OCI-LY1 (cell line): ENCODE results near the gene CD101.

ENCODE experiments used
- H2AFZ ChIP-seq: fragments of 200-600 bp; sonication (generic), shearing (Covaris generic); 2 replicates; pipeline ENCODE4 v1.6.0; 2014; ENCODE audit warnings: antibody characterized with exemption, mild to moderate bottlenecking, low read length
- H3F3A ChIP-seq: fragments of 200-600 bp; sonication (generic), shearing (Covaris generic); 2 replicates; pipeline ENCODE4 v1.6.0; 2014; ENCODE audit warnings: mild to moderate bottlenecking, antibody characterized with exemption, low read length, moderate library complexity; ENCODE audit not compliant: insufficient read depth
- H3K27ac ChIP-seq: fragments of 200-600 bp; sonication (generic); 2 replicates; pipeline ENCODE4 v1.5.1; 2014; ENCODE audit warnings: low read length, mixed run types, mild to moderate bottlenecking, low read depth; ENCODE audit not compliant: poor library complexity, severe bottlenecking
- H3K27me3 ChIP-seq: fragments of 200-600 bp; sonication (generic); 2 replicates; pipeline ENCODE4 v1.6.0; 2014; ENCODE audit warnings: antibody characterized with exemption, mild to moderate bottlenecking, low read length, moderate library complexity; ENCODE audit not compliant: insufficient read depth
- H3K36me3 ChIP-seq: fragments of 200-600 bp; sonication (generic); 2 replicates; pipeline ENCODE4 v1.6.1; 2014; ENCODE audit warnings: mild to moderate bottlenecking, antibody characterized with exemption, low read length, moderate library complexity, mixed read lengths; ENCODE audit not compliant: insufficient read depth
- H3K4me1 ChIP-seq: fragments of 200-600 bp; sonication (generic); 2 replicates; pipeline ENCODE4 v1.5.1; 2014; ENCODE audit warnings: mild to moderate bottlenecking, low read length, moderate library complexity; ENCODE audit not compliant: insufficient read depth, severe bottlenecking
- H3K4me2 ChIP-seq: fragments of 200-600 bp; sonication (generic), shearing (Covaris generic); 2 replicates; pipeline ENCODE4 v1.6.1; 2014; ENCODE audit warnings: low read length
- H3K4me3 ChIP-seq: fragments of 200-600 bp; sonication (generic); 2 replicates; pipeline ENCODE4 v1.5.1; 2014; ENCODE audit warnings: low read length, low read depth, mild to moderate bottlenecking, mixed read lengths; ENCODE audit not compliant: poor library complexity, severe bottlenecking
- H3K79me2 ChIP-seq: fragments of 200-600 bp; shearing (Covaris generic); 2 replicates; pipeline ENCODE4 v1.6.1; 2016; ENCODE audit warnings: mixed run types, low read length, mixed read lengths; ENCODE audit not compliant: insufficient read depth
- H3K9ac ChIP-seq: fragments of 200-600 bp; sonication (generic), shearing (Covaris generic); 2 replicates; pipeline ENCODE4 v1.6.1; 2014; ENCODE audit warnings: mild to moderate bottlenecking, low read length, mixed read lengths
- H3K9me2 ChIP-seq: fragments of 200-600 bp; sonication (generic), shearing (Covaris generic); 2 replicates; pipeline ENCODE4 v1.6.1; 2014; ENCODE audit warnings: low read depth, mild to moderate bottlenecking, low read length, mixed read lengths
- H3K9me3 ChIP-seq: fragments of 200-600 bp; shearing (Covaris generic); 2 replicates; pipeline ENCODE4 v1.6.1; 2014; ENCODE audit warnings: low read length, mixed read lengths
- H4K20me1 ChIP-seq: fragments of 200-600 bp; sonication (generic), shearing (Covaris generic); 2 replicates; pipeline ENCODE4 v1.6.0; 2016; ENCODE audit warnings: mild to moderate bottlenecking, low read length; ENCODE audit not compliant: insufficient read depth
- EZH2 ChIP-seq: fragments of 200-600 bp; sonication (generic), shearing (Covaris generic); IDR thresholded peaks from 2 replicates; pipeline ENCODE4 v1.8.0; 2017; ENCODE audit warnings: borderline replicate concordance, mixed run types, mild to moderate bottlenecking, antibody characterized with exemption, low read length, moderate library complexity, mixed read lengths
- TF ChIP-seq, protein P1 (sequence below): fragments of 200-600 bp; sonication (generic), shearing (Covaris generic); IDR thresholded peaks from 2 replicates; pipeline ENCODE4 v1.5.1; 2017; ENCODE audit warnings: mild to moderate bottlenecking, antibody characterized with exemption, low read length, moderate library complexity, mixed read lengths

CD101 gene

DNA sequence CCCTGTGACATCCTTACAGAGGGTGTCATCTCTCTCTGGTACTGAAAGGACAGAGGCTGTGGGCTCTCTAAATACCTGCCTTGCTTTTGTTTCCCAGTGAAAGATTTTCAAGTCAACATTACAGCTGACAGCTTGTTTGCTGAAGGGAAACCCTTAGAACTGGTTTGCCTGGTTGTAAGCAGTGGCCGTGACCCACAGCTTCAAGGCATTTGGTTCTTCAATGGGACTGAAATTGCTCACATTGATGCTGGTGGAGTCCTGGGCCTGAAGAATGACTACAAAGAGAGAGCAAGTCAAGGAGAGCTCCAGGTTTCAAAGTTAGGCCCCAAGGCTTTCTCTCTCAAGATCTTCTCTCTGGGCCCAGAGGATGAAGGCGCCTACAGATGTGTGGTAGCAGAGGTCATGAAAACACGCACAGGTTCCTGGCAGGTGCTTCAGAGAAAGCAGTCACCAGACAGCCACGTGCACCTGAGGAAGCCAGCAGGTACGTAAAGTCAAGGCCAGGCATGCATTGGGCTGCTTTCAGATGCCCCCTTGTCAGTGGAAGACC is 11.8 kb downstream of the CD101 start:
- Histone ChIP-seq H3K4me1 (no peaks in the 10 kb centered on the region), H3K9me3 (no peaks in the 10 kb centered on the region), H3K27ac (no peak overlapping the region), H3K36me3 (no peaks in the 10 kb centered on the region), H3F3A (no peaks in the 10 kb centered on the region), H3K4me3 (no peak overlapping the region), H3K4me2 (no peak overlapping the region), H3K9me2 (no peaks in the 10 kb centered on the region), H3K9ac (no peak overlapping the region), H3K79me2 (no peaks in the 10 kb centered on the region), H4K20me1 (no peaks in the 10 kb centered on the region), H2AFZ (no peak overlapping the region), H3K27me3 (no peaks in the 10 kb centered on the region)
- TF ChIP-seq EZH2, result no peak
- TF ChIP-seq, protein P1, sequence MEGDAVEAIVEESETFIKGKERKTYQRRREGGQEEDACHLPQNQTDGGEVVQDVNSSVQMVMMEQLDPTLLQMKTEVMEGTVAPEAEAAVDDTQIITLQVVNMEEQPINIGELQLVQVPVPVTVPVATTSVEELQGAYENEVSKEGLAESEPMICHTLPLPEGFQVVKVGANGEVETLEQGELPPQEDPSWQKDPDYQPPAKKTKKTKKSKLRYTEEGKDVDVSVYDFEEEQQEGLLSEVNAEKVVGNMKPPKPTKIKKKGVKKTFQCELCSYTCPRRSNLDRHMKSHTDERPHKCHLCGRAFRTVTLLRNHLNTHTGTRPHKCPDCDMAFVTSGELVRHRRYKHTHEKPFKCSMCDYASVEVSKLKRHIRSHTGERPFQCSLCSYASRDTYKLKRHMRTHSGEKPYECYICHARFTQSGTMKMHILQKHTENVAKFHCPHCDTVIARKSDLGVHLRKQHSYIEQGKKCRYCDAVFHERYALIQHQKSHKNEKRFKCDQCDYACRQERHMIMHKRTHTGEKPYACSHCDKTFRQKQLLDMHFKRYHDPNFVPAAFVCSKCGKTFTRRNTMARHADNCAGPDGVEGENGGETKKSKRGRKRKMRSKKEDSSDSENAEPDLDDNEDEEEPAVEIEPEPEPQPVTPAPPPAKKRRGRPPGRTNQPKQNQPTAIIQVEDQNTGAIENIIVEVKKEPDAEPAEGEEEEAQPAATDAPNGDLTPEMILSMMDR, result no peak

DNA sequence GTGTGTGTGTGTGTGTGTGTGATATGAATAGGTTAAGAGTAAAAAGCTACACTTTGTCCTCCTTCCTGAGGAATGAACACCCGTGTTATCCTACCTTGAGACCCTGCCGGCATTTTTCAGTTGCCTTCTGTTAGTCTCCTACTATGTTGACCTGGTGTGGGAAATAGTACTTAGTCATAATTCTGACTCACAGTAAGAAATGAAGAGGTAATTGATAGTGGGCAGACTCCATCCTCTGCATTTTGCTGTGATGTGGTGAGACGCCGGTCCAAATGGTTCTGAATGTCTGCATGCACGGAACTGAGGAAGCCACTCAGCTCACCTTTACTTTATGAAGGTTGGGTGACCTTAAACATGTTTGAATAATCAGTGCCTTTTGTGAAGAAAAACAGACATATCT is 12.6 kb downstream of the CD101 start:
- Histone ChIP-seq H3K4me3 (no peak overlapping the region), H4K20me1 (no peaks in the 10 kb centered on the region), H3K9me3 (no peaks in the 10 kb centered on the region), H3K36me3 (no peaks in the 10 kb centered on the region), H3K4me1 (no peaks in the 10 kb centered on the region), H3K79me2 (no peaks in the 10 kb centered on the region), H3K27me3 (no peaks in the 10 kb centered on the region), H3K9me2 (no peaks in the 10 kb centered on the region), H3K27ac (no peak overlapping the region), H2AFZ (no peak overlapping the region), H3K9ac (no peak overlapping the region), H3K4me2 (no peak overlapping the region), H3F3A (no peaks in the 10 kb centered on the region)
- TF ChIP-seq, protein P1, result no peak
- TF ChIP-seq EZH2, result no peak

DNA sequence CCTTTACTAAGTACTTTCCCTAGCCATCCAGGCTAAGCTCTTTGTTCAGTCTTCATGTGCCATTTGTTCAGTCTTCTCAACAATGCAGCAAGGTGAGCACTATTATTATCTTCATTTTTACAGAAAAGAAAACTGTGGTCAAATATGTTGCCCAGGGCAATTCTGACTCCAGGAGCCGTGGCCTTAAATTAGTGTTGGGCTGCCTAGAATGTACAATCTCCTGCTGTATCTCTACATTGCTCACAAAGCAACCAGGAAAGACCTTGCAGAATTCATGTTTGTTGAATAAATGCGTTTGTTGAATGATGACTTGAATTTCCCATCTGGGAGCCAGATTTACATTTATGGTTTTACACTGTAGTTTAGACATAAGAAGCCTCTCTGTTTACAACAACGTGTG is 14.2 kb downstream of the CD101 start:
- Histone ChIP-seq H2AFZ (no peak overlapping the region), H3F3A (no peaks in the 10 kb centered on the region), H3K9me3 (no peaks in the 10 kb centered on the region), H3K4me1 (no peaks in the 10 kb centered on the region), H3K4me2 (no peak overlapping the region), H3K4me3 (no peak overlapping the region), H3K9ac (no peak overlapping the region), H3K9me2 (no peaks in the 10 kb centered on the region), H3K27ac (no peak overlapping the region), H3K79me2 (no peaks in the 10 kb centered on the region), H4K20me1 (no peaks in the 10 kb centered on the region), H3K36me3 (no peaks in the 10 kb centered on the region), H3K27me3 (no peaks in the 10 kb centered on the region)
- TF ChIP-seq, protein P1, result no peak
- no peak for TF ChIP-seq EZH2
